Calu3 (cell line): Measurements from ENCODE around the gene LHFPL6. TPM values are rescaled to one million over a fixed set of nuclear protein-coding genes. Genes with fewer than 3 reads are reported as not detected.

ENCODE experiments used
- BruUV-seq: library from RNA; stranded (reverse); fragments of 400-500 nt; replicated peaks from 2 replicates; lab custom pipeline; 2021; lab: Mats Ljungman, UMichigan
- CTCF ChIA-PET: fragments of 300-600 bp; sonication (Branson Sonifier 250); formaldehyde crosslinking; loops from one replicate; lab custom pipeline; 2022; ENCODE audit warnings: antibody characterized with exemption; lab: Charles Lee
- DNase-seq: peaks from one replicate; pipeline ENCODE4 v3.0.0; 2022
- H3K27ac Mint-ChIP-seq: one replicate; pipeline ENCODE4 v1.8.0; 2022; ENCODE audit warnings: mixed read lengths; ENCODE audit not compliant: unreplicated experiment
- H3K27me3 Mint-ChIP-seq: one replicate; pipeline ENCODE4 v1.8.0; 2022; ENCODE audit warnings: mixed read lengths; ENCODE audit not compliant: unreplicated experiment
- H3K36me3 Mint-ChIP-seq: one replicate; pipeline ENCODE4 v1.8.0; 2022; ENCODE audit warnings: mild to moderate bottlenecking, moderate library complexity, mixed read lengths; ENCODE audit not compliant: insufficient read depth, unreplicated experiment
- H3K4me1 Mint-ChIP-seq: one replicate; pipeline ENCODE4 v1.8.0; 2022; ENCODE audit warnings: mild to moderate bottlenecking, low read depth, mixed read lengths; ENCODE audit not compliant: unreplicated experiment
- H3K4me3 Mint-ChIP-seq: one replicate; pipeline ENCODE4 v1.8.0; 2022; ENCODE audit warnings: mild to moderate bottlenecking, low read depth, moderate library complexity, mixed read lengths; ENCODE audit not compliant: unreplicated experiment
- H3K9me3 Mint-ChIP-seq: one replicate; pipeline ENCODE4 v1.8.0; 2022; ENCODE audit warnings: low read depth, mixed read lengths; ENCODE audit not compliant: unreplicated experiment
- CTCF ChIP-seq: fragments of 200-600 bp; IDR thresholded peaks from one replicate; pipeline ENCODE4 v1.8.0; 2022; ENCODE audit warnings: antibody characterized with exemption; ENCODE audit not compliant: unreplicated experiment
- intact Hi-C: fragments of 100-400 bp; cut with micrococcal nuclease; formaldehyde crosslinking; loops from one replicate; pipeline ENCODE4 v1.10.0; 2022; ENCODE audit not compliant: unreplicated experiment
- total RNA-seq: library from RNA; stranded (reverse); gene quantifications from 2 replicates; pipeline ENCODE4 v1.2.3, GENCODE V29; 2022

Gene LHFPL6
- total RNA-seq, 1 experiment from 2014 or later, result not detected

GRCh38 chr13:39577203-39577602 is 25.8 kb downstream of the LHFPL6 start:
- H3K4me1 Mint-ChIP-seq, result no peaks in the 10 kb centered on the region
- CTCF ChIA-PET, result interaction anchor here (0.8 kb wide), 1 partner anchor 14 kb away, joined by 3 read pairs; no protein-coding TSS in a partner anchor
- TF ChIP-seq CTCF, result no peak
- no TSS peak for BruUV-seq
- H3K36me3 Mint-ChIP-seq, result no peaks in the 10 kb centered on the region
- intact Hi-C loops, result no loop called here
- H3K27ac Mint-ChIP-seq, result no peak overlapping the region
- H3K27me3 Mint-ChIP-seq, result no peaks in the 10 kb centered on the region
- no peaks in the 10 kb centered on the region for H3K9me3 Mint-ChIP-seq
- no peak overlapping the region for H3K4me3 Mint-ChIP-seq
- no peak for DNase-seq

- no peak for DNase-seq
- H3K4me3 Mint-ChIP-seq, result no peak overlapping the region
- H3K36me3 Mint-ChIP-seq, result no peaks in the 10 kb centered on the region
- TF ChIP-seq CTCF, result no peak
- intact Hi-C loops, result no loop called here
- no TSS peak for BruUV-seq
- no peaks in the 10 kb centered on the region for H3K9me3 Mint-ChIP-seq
- no peaks in the 10 kb centered on the region for H3K4me1 Mint-ChIP-seq
- no peak overlapping the region for H3K27ac Mint-ChIP-seq
- no peaks in the 10 kb centered on the region for H3K27me3 Mint-ChIP-seq
- CTCF ChIA-PET, result no interaction called here
These were observed 27.3 kb downstream of the LHFPL6 start for GRCh38 chr13:39575641-39576238.

GRCh38 chr13:39571502-39572092 is 31.4 kb downstream of the LHFPL6 start:
- no peaks in the 10 kb centered on the region for H3K4me1 Mint-ChIP-seq
- DNase-seq, result no peak
- no TSS peak for BruUV-seq
- no peaks in the 10 kb centered on the region for H3K36me3 Mint-ChIP-seq
- CTCF ChIA-PET, result no interaction called here
- intact Hi-C loops, result no loop called here
- TF ChIP-seq CTCF, result no peak
- H3K27ac Mint-ChIP-seq, result no peak overlapping the region
- no peaks in the 10 kb centered on the region for H3K27me3 Mint-ChIP-seq
- no peak overlapping the region for H3K4me3 Mint-ChIP-seq
- H3K9me3 Mint-ChIP-seq, result no peaks in the 10 kb centered on the region

- intact Hi-C loops, result no loop called here
- no peak for DNase-seq
- Mint-ChIP-seq H3K9me3 (no peaks in the 10 kb centered on the region), H3K27ac (no peak overlapping the region), H3K4me1 (peaks cover 15% of the 10 kb centered on the region), H3K36me3 (no peaks in the 10 kb centered on the region), H3K4me3 (no peak overlapping the region), H3K27me3 (no peaks in the 10 kb centered on the region)
- BruUV-seq, result no TSS peak
- CTCF ChIA-PET, result interaction anchor here (0.7 kb wide), 2 partner anchors 463 to 1507 kb away, joined by 3 to 4 read pairs; no protein-coding TSS in a partner anchor
- TF ChIP-seq CTCF, result no peak
These were observed 35.4 kb downstream of the LHFPL6 start for GRCh38 chr13:39567569-39567968.
